Activated naive CD4-positive, alpha-beta T cell treated with anti-CD3 and anti-CD28 coated beads, Interleukin-2, amount 10 ng/mL, durations not matched to agents 7 days and 5 days (primary cell): ENCODE results near the gene EIF5AL1.
"Not testable (repeated sequence)": the region's sequence is repeated elsewhere in the genome, so short reads cannot be mapped to it uniquely, and the experiment has no call there.

Source experiments
- CTCF ChIA-PET: fragments of 350-600 bp; sonication (Branson Sonifier 250); formaldehyde crosslinking; loops from one replicate; lab custom pipeline; 2021; ENCODE audit warnings: antibody characterized with exemption; lab: Charles Lee
- DNase-seq: peaks from one replicate; pipeline ENCODE4 v3.0.0-alpha.2; 2020
- H3K27ac Mint-ChIP-seq: one replicate; pipeline ENCODE4 v1.8.0; 2021; ENCODE audit warnings: mild to moderate bottlenecking, moderate library complexity, mixed read lengths
- H3K27me3 Mint-ChIP-seq: one replicate; pipeline ENCODE4 v1.8.0; 2021; ENCODE audit warnings: mild to moderate bottlenecking, mixed read lengths
- H3K36me3 Mint-ChIP-seq: one replicate; pipeline ENCODE4 v1.8.0; 2021; ENCODE audit warnings: mixed read lengths
- H3K4me1 Mint-ChIP-seq: one replicate; pipeline ENCODE4 v1.8.0; 2021; ENCODE audit warnings: mixed read lengths
- H3K4me3 Mint-ChIP-seq: one replicate; pipeline ENCODE4 v1.8.0; 2021; ENCODE audit warnings: mild to moderate bottlenecking, moderate library complexity, mixed read lengths
- H3K9me3 Mint-ChIP-seq: one replicate; pipeline ENCODE4 v1.8.0; 2021; ENCODE audit warnings: mixed read lengths

EIF5AL1 gene

GRCh38 chr10:79509306-79509933, 2.9 kb upstream of the EIF5AL1 start:
- H3K27ac Mint-ChIP-seq, H3K4me3 Mint-ChIP-seq, CTCF ChIA-PET, H3K36me3 Mint-ChIP-seq, DNase-seq, H3K9me3 Mint-ChIP-seq: not testable (repeated sequence)
- peaks cover 36% of the 10 kb centered on the region for H3K27me3 Mint-ChIP-seq
- peaks cover 12% of the 10 kb centered on the region for H3K4me1 Mint-ChIP-seq

DNA sequence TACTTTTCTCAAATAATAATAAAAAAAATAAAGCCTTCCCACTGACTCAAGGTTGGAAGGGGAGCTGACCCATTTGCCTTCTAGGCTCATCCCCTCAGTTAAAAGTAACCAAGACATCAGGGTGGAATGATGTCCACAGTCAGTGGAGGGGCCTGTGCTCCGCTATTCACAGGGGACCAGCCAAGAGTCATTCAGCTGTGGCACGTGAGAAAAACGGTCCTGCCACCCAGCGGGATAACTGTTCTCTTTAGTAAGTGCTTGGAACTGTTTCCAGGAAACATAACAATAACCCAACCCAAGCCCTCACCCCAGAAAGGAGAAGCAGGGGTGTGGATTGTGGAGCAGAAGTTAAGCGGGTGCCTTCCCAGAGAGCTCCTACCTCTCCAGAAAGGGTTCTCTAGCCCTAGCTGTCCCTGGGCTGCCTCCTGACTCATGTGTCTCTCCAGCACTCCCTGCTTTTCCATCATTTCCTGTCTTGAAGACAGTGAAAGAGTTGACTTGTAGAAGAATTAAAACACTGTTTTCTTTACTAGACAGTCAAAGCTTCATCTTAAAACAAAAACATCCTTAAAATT, 2.3 kb upstream of the EIF5AL1 start:
- Mint-ChIP-seq H3K4me1 (peaks cover 12% of the 10 kb centered on the region), H3K27me3 (peaks cover 36% of the 10 kb centered on the region)
- CTCF ChIA-PET, H3K4me3 Mint-ChIP-seq, DNase-seq, H3K36me3 Mint-ChIP-seq, H3K27ac Mint-ChIP-seq, H3K9me3 Mint-ChIP-seq: not testable (repeated sequence)

DNA sequence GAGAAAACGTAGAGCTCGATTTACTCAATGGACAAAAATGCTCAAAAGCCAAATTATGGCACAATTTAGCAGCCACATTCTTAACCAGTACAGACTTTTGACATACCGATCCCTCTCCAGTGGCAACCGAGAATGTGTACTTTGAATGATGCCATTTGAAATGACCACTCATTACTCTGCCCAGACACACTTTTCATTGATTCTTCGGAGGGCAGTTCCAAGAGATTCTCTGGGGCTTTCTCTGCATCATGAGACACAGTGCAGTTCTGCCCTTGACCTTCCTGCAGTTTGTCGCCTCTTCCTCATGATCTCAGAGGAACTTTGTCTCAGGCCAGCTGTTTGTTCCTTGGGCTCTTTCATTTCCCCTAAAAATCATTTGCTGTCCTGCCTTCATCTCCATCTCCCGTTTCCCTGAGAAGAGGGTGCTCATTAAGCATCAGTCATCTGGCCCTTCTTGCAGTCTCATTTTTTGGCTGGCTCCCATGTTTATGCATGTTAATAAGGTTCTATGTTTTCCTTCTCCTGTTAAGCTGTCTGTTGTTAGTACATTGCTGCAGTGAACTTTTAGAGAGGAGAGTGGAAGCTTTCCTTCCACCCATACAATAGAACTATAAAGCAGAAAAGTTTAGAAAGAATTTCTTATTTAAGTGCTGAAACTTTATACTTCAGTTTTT, 4.3 kb downstream of the EIF5AL1 start:
- CTCF ChIA-PET, H3K4me1 Mint-ChIP-seq, H3K9me3 Mint-ChIP-seq, DNase-seq, H3K4me3 Mint-ChIP-seq, H3K36me3 Mint-ChIP-seq, H3K27ac Mint-ChIP-seq: not testable (repeated sequence)
- peaks cover 20% of the 10 kb centered on the region for H3K27me3 Mint-ChIP-seq

GRCh38 chr10:79517567-79517966, 5.2 kb downstream of the EIF5AL1 start:
- H3K27ac Mint-ChIP-seq, H3K4me3 Mint-ChIP-seq, H3K9me3 Mint-ChIP-seq, H3K36me3 Mint-ChIP-seq, CTCF ChIA-PET, DNase-seq, H3K4me1 Mint-ChIP-seq: not testable (repeated sequence)
- H3K27me3 Mint-ChIP-seq, result peaks cover 23% of the 10 kb centered on the region

GRCh38 chr10:79521751-79522150, 9.4 kb downstream of the EIF5AL1 start:
- not testable (repeated sequence) for H3K4me3 Mint-ChIP-seq, H3K4me1 Mint-ChIP-seq
- peaks cover 18% of the 10 kb centered on the region for H3K27me3 Mint-ChIP-seq

DNA sequence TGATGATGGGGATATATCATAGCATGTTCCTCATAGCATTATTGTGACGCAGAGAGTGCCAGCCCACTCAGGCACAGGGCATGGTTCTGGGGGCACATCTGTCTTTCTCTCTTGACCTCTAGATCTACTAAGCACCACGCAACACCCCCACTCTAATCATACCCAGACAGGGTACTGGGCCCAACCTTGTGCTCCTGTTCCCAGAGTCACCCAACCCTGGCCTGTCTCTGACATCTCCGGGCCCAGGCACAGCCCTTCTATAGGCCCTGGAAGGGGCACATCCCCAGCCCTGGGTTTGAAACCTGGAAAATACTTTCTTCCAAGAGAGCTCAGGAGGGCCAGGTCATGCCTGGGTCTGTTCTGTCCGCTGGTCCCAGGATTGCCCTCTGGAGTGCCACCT, 10.1 kb downstream of the EIF5AL1 start:
- CTCF ChIA-PET, DNase-seq, H3K4me3 Mint-ChIP-seq, H3K4me1 Mint-ChIP-seq, H3K36me3 Mint-ChIP-seq, H3K9me3 Mint-ChIP-seq, H3K27ac Mint-ChIP-seq: not testable (repeated sequence)
- peaks cover 21% of the 10 kb centered on the region for H3K27me3 Mint-ChIP-seq

More at GRCh38 chr10:79521751-79522150, 9.4 kb downstream of the EIF5AL1 start:
- CTCF ChIA-PET, H3K36me3 Mint-ChIP-seq, DNase-seq, H3K27ac Mint-ChIP-seq, H3K9me3 Mint-ChIP-seq: not testable (repeated sequence)

DNA sequence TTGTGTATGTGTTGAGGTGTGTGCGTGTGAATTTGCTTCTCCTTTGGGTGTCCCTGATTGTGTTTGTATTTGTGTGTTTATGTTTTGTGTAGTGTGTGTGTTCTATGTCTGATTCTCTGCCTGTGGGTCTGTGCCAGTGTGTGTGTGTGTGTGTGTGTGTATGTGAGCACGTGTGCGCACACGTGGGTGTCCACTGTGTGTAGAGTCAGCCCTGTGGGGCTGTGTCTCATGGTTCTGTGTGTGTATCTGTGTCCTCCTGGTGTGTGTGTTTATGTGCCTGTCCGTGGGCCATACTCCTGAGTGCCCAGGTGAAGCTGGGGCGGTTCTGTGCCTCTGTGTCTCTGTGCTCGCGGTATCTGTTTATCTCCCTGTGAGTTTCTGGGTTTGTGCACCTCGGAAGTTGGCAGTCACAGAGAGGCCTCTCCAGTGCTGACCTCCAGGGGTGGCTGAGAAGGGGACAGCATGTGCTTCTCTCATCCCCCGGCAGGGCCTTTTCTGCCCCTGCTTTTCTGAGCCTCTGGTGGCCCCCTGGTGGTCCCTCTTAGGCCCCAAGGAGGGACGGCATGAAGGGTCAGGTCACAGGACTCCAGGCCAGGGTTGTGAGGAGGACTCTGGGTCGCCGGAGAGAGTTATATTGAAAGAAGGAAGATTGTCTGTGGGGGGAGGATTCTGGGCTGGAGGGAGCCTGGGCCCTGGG, 11.0 kb downstream of the EIF5AL1 start:
- DNase-seq, H3K4me3 Mint-ChIP-seq, H3K36me3 Mint-ChIP-seq, H3K9me3 Mint-ChIP-seq, H3K27ac Mint-ChIP-seq, CTCF ChIA-PET, H3K4me1 Mint-ChIP-seq: not testable (repeated sequence)
- peaks cover 22% of the 10 kb centered on the region for H3K27me3 Mint-ChIP-seq

- CTCF ChIA-PET, H3K27ac Mint-ChIP-seq, H3K4me3 Mint-ChIP-seq, H3K36me3 Mint-ChIP-seq, DNase-seq, H3K9me3 Mint-ChIP-seq, H3K4me1 Mint-ChIP-seq: not testable (repeated sequence)
- H3K27me3 Mint-ChIP-seq, result peaks cover 22% of the 10 kb centered on the region
These were observed 12.8 kb downstream of the EIF5AL1 start for GRCh38 chr10:79525049-79525710.

DNA sequence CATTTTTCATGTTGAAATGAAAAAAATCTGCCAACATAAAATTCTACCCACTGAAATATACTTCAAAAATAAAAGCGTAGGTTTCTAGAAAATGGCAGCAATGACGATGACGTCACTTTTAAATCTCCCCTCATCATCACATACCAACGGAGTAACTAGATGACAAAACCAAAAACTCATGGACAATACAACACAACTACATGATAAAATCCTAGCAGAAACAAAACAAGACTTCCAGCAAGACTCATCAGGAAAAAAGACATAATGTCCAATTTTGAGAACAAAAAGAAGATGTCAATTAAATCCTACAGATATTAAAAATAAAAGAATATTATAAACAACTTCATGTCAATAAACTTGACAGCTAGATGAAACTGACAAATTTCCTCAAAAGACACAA, 15.9 kb downstream of the EIF5AL1 start:
- CTCF ChIA-PET, result interaction anchor here (0.8 kb wide), 1 partner anchor 616 kb away, joined by 3 read pairs; no protein-coding TSS in a partner anchor

GRCh38 chr10:79533142-79533902, 21.0 kb downstream of the EIF5AL1 start:
- CTCF ChIA-PET, result not testable (repeated sequence)
- H3K27me3 Mint-ChIP-seq, result peaks cover 11% of the 10 kb centered on the region

More for the DNA sequence above, 15.9 kb downstream of the EIF5AL1 start:
- H3K27me3 Mint-ChIP-seq, result peaks cover 16% of the 10 kb centered on the region
- not testable (repeated sequence) for H3K36me3 Mint-ChIP-seq, H3K4me1 Mint-ChIP-seq, H3K9me3 Mint-ChIP-seq, DNase-seq, H3K27ac Mint-ChIP-seq, H3K4me3 Mint-ChIP-seq

GRCh38 chr10:79533903-79534175, 21.5 kb downstream of the EIF5AL1 start:
- H3K27me3 Mint-ChIP-seq, result peaks cover 11% of the 10 kb centered on the region
- CTCF ChIA-PET, DNase-seq, H3K4me1 Mint-ChIP-seq, H3K4me3 Mint-ChIP-seq, H3K9me3 Mint-ChIP-seq, H3K36me3 Mint-ChIP-seq, H3K27ac Mint-ChIP-seq: not testable (repeated sequence)

More at GRCh38 chr10:79533142-79533902, 21.0 kb downstream of the EIF5AL1 start:
- H3K4me1 Mint-ChIP-seq, H3K9me3 Mint-ChIP-seq, H3K27ac Mint-ChIP-seq, DNase-seq, H3K36me3 Mint-ChIP-seq, H3K4me3 Mint-ChIP-seq: not testable (repeated sequence)

DNA sequence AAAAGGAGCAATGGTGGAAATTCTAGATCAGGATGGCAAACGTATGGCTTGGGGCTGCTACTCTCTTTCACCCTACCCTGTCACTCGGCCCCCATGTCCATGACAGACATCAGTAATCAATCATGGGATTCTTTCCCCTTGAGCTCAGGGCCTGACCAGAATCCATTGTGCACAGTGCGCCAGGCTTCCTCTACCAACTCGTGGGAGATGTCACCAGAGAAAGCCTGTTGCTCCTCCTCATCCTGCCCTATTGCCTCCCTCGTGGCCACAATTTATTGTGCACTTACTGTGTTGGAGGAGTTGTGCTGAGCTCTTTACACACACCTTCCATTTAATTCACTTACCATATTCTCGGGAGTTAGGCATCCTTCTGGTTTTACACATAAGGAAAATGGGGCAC, 26.0 kb downstream of the EIF5AL1 start:
- not testable (repeated sequence) for H3K36me3 Mint-ChIP-seq, H3K9me3 Mint-ChIP-seq, H3K4me3 Mint-ChIP-seq, H3K27ac Mint-ChIP-seq, DNase-seq
- Mint-ChIP-seq H3K4me1 (peaks cover 20% of the 10 kb centered on the region), H3K27me3 (peaks cover 11% of the 10 kb centered on the region)
- CTCF ChIA-PET, result interaction anchor here (1.0 to 1.5 kb wide), 4 partner anchors 70 to 508 kb away, joined by 3 to 6 read pairs (median 4); partner anchors contain the start of gene SFTPA1

DNA sequence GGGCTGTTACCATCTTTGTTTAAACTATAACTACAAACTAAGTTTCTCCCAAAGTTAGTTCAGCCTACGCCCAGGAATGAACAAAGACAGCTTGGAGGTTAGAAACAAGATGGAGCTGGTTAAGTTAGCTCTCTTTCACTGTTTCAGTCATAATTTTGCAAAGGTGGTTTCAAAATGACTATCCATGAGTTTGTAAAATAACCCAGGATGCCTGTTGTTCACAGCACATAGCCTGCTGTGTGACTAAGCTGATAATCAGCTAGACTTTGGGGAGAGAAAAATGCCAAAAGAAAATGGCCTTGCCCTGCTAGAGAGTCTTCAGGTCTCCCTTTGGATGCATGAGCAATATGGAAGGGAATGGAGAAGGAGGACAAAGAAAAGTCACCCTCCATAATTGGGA, 28.6 kb downstream of the EIF5AL1 start:
- peaks cover 24% of the 10 kb centered on the region for H3K4me1 Mint-ChIP-seq
- CTCF ChIA-PET, result interaction anchor here (0.6 kb wide), 1 partner anchor 64 kb away, joined by 3 read pairs; no protein-coding TSS in a partner anchor
- not testable (repeated sequence) for H3K9me3 Mint-ChIP-seq, H3K36me3 Mint-ChIP-seq, H3K27me3 Mint-ChIP-seq, DNase-seq, H3K27ac Mint-ChIP-seq, H3K4me3 Mint-ChIP-seq
